Keratinocyte (primary cell): ENCODE data around the gene NECTIN1. TPM values are rescaled to one million over a fixed set of nuclear protein-coding genes. Genes with fewer than 3 reads are reported as not detected.

Source experiments
- DNase-seq: peaks from one replicate; pipeline ENCODE4 v3.0.0-alpha.2; 2011; ENCODE audit warnings: low read depth, missing footprints, low spot score
- FAIRE-seq: peaks from 2 replicates; lab custom pipeline; 2011; peaks lifted over from hg19 to GRCh38; lab: Jason Lieb, UNC
- H2AFZ ChIP-seq: 2 replicates; pipeline ENCODE4 v1.6.0; 2012; ENCODE audit warnings: low read length, control low read depth, inconsistent platforms; ENCODE audit not compliant: control insufficient read depth
- H3K27ac ChIP-seq: 2 replicates; pipeline ENCODE4 v1.5.1; 2011; ENCODE audit warnings: low read length; ENCODE audit not compliant: control insufficient read depth, insufficient read depth
- H3K27me3 ChIP-seq: 3 replicates; pipeline ENCODE4 v1.6.0; 2011; ENCODE audit warnings: low read length; ENCODE audit not compliant: control insufficient read depth, insufficient read depth; ENCODE audit errors: extremely low read depth
- H3K36me3 ChIP-seq, 2 experiments: 2 replicates in 1 of 2; 3 replicates in 1 of 2; pipeline ENCODE4 v1.5.1; 2011; ENCODE audit warnings: low read length in 2 of 2, mild to moderate bottlenecking in 1 of 2; ENCODE audit not compliant: control insufficient read depth in 2 of 2, insufficient read depth in 2 of 2; ENCODE audit errors: extremely low read depth in 1 of 2
- H3K4me1 ChIP-seq: 3 replicates; pipeline ENCODE4 v1.5.1; 2011; ENCODE audit warnings: low read length; ENCODE audit not compliant: control insufficient read depth, insufficient read depth; ENCODE audit errors: extremely low read depth
- H3K4me2 ChIP-seq: 3 replicates; pipeline ENCODE4 v1.6.0; 2011; ENCODE audit warnings: low read depth, low read length; ENCODE audit not compliant: control insufficient read depth, insufficient read depth; ENCODE audit errors: extremely low read depth
- H3K4me3 ChIP-seq, 3 experiments: fragments of 200-600 bp in 1 of 3; sonication (generic) in 1 of 3; 2 replicates in 2 of 3; 3 replicates in 1 of 3; pipeline ENCODE4 v1.5.1; 2011 to 2016; ENCODE audit warnings: low read length in 3 of 3, mild to moderate bottlenecking in 3 of 3, control low read depth in 2 of 3, inconsistent platforms in 1 of 3, low read depth in 1 of 3, mixed read lengths in 1 of 3, mixed run types in 1 of 3, moderate library complexity in 1 of 3; ENCODE audit not compliant: control insufficient read depth in 2 of 3, insufficient read depth in 2 of 3; ENCODE audit errors: extremely low read depth in 1 of 3
- H3K79me2 ChIP-seq: 2 replicates; pipeline ENCODE4 v1.6.0; 2012; ENCODE audit warnings: low read length; ENCODE audit not compliant: control insufficient read depth, insufficient read depth
- H3K9ac ChIP-seq: 3 replicates; pipeline ENCODE4 v1.6.0; 2011; ENCODE audit warnings: low read length; ENCODE audit not compliant: control insufficient read depth, insufficient read depth; ENCODE audit errors: extremely low read depth
- H3K9me1 ChIP-seq: 3 replicates; pipeline ENCODE4 v1.6.0; 2011; ENCODE audit warnings: low read length; ENCODE audit not compliant: control insufficient read depth, insufficient read depth; ENCODE audit errors: extremely low read depth
- H3K9me3 ChIP-seq: 2 replicates; pipeline ENCODE4 v1.5.1; 2012; ENCODE audit warnings: low read depth, low read length; ENCODE audit not compliant: control insufficient read depth
- H4K20me1 ChIP-seq: 3 replicates; pipeline ENCODE4 v1.6.0; 2011; ENCODE audit warnings: low read length; ENCODE audit not compliant: control insufficient read depth, insufficient read depth; ENCODE audit errors: extremely low read depth
- EZH2 ChIP-seq: IDR thresholded peaks from one replicate; pipeline ENCODE4 v1.6.1; 2012; ENCODE audit warnings: inconsistent platforms, mild to moderate bottlenecking, low read length, moderate library complexity
- dilution Hi-C: fragments of 300-500 bp; cut with MboI; formaldehyde crosslinking; loops from one replicate; pipeline ENCODE4 v1.7.0; 2020; ENCODE audit warnings: low sequenced_read_pairs; ENCODE audit not compliant: extremely low pct_ligation_motif_present
- polyA plus RNA-seq, 5 experiments: library from polyadenylated mRNA; depleted of rRNA in 3 of 5; stranded (reverse) in 3 of 5; stranded (forward) in 1 of 5; unstranded in 1 of 5; fragments of >200 nt; gene quantifications; 1 replicate in 1 of 5; 2 replicates in 3 of 5; 3 replicates in 1 of 5; pipeline versions ENCODE4 v1.2.1 to v1.2.3, GENCODE V29; 2011 to 2012; ENCODE audit warnings: missing spikeins in 2 of 5, low read depth in 1 of 5, low replicate concordance in 1 of 5
- TF ChIP-seq, protein P1 (sequence below), 3 experiments: IDR thresholded peaks in 1 of 3; conservative IDR thresholded peaks in 1 of 3; optimal IDR thresholded peaks in 1 of 3; 2 replicates in 2 of 3; 3 replicates in 1 of 3; pipeline versions ENCODE3 to v1.5.1; 2011; ENCODE audit warnings: low read length in 3 of 3, mild to moderate bottlenecking in 3 of 3, moderate library complexity in 2 of 3, control low read depth in 1 of 3, inconsistent platforms in 1 of 3; ENCODE audit not compliant: insufficient read depth in 2 of 3; ENCODE audit errors: extremely low read depth in 1 of 3

Gene NECTIN1
- polyA plus RNA-seq, 1 donor (not counting 4 experiments of a cell fraction or from before 2014, with no cell fraction given), result 37.5 TPM

DNA sequence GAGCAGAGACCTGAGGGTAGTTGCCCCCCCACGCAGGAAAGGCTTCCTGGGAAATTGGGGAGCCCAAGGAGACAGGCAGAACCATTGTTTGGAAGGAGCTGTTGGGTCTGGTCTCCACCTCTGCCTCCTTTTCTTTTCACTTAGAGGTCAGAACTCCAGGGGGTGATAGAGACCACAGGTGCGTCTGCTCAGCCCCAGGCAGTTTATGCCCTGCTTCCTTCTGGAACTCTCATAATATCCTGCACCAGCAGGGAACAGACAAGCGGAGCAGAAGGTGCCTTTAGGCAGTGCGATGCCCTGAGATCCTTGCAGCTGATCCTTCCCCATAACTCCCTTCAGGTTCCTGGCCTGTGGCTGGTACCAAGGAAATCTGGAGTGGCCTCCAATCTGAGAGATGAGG is 120.2 kb downstream of the NECTIN1 start:
- dilution Hi-C loops, result no loop called here

GRCh38 chr11:119608201-119608600 is 120.8 kb downstream of the NECTIN1 start:
- no peak for TF ChIP-seq EZH2
- TF ChIP-seq, protein P1, sequence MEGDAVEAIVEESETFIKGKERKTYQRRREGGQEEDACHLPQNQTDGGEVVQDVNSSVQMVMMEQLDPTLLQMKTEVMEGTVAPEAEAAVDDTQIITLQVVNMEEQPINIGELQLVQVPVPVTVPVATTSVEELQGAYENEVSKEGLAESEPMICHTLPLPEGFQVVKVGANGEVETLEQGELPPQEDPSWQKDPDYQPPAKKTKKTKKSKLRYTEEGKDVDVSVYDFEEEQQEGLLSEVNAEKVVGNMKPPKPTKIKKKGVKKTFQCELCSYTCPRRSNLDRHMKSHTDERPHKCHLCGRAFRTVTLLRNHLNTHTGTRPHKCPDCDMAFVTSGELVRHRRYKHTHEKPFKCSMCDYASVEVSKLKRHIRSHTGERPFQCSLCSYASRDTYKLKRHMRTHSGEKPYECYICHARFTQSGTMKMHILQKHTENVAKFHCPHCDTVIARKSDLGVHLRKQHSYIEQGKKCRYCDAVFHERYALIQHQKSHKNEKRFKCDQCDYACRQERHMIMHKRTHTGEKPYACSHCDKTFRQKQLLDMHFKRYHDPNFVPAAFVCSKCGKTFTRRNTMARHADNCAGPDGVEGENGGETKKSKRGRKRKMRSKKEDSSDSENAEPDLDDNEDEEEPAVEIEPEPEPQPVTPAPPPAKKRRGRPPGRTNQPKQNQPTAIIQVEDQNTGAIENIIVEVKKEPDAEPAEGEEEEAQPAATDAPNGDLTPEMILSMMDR (optimal IDR thresholded peaks at IDR 0.05 in 1 of 3, IDR thresholded peaks at IDR 0.05 in 1 of 3, conservative IDR thresholded peaks at IDR 0.05 in 1 of 3; ENCODE audit: extremely low read depth in 1 of 3, insufficient read depth in 2 of 3, low read length in 3 of 3), result no peak
- no peak for DNase-seq
- Histone ChIP-seq H3K9me3 (no peaks in the 10 kb centered on the region), H3K4me2 (no peak overlapping the region), H3K9me1 (no peaks in the 10 kb centered on the region), H3K4me1 (peaks cover 7% of the 10 kb centered on the region), H3K27ac (no peak overlapping the region), H4K20me1 (no peaks in the 10 kb centered on the region), H3K4me3 (no peak overlapping the region), H3K36me3 (no peaks in the 10 kb centered on the region), H3K9ac (no peak overlapping the region), H3K79me2 (no peaks in the 10 kb centered on the region), H2AFZ (no peak overlapping the region), H3K27me3 (no peaks in the 10 kb centered on the region)
- FAIRE-seq, result no peak
- dilution Hi-C loops, result no loop called here

More for the DNA sequence above, 120.2 kb downstream of the NECTIN1 start:
- Histone ChIP-seq H3K9me3 (no peaks in the 10 kb centered on the region), H2AFZ (no peak overlapping the region), H4K20me1 (no peaks in the 10 kb centered on the region), H3K79me2 (no peaks in the 10 kb centered on the region), H3K4me3 (no peak overlapping the region), H3K4me2 (no peak overlapping the region), H3K4me1 (peaks cover 7% of the 10 kb centered on the region), H3K36me3 (no peaks in the 10 kb centered on the region), H3K9ac (no peak overlapping the region), H3K27me3 (no peaks in the 10 kb centered on the region), H3K9me1 (no peaks in the 10 kb centered on the region), H3K27ac (no peak overlapping the region)
- DNase-seq (no peak), FAIRE-seq (no peak)
- no peak for TF ChIP-seq EZH2
- TF ChIP-seq, protein P1 (optimal IDR thresholded peaks at IDR 0.05 in 1 of 3, IDR thresholded peaks at IDR 0.05 in 1 of 3, conservative IDR thresholded peaks at IDR 0.05 in 1 of 3; ENCODE audit: extremely low read depth in 1 of 3, insufficient read depth in 2 of 3, low read length in 3 of 3), result no peak
